Measurements from ENCODE around the gene LINS1.

LINS1 gene

GRCh38 chr15:100553468-100553867, 48.5 kb downstream of the LINS1 start:
- DNase-seq = no peak

DNA sequence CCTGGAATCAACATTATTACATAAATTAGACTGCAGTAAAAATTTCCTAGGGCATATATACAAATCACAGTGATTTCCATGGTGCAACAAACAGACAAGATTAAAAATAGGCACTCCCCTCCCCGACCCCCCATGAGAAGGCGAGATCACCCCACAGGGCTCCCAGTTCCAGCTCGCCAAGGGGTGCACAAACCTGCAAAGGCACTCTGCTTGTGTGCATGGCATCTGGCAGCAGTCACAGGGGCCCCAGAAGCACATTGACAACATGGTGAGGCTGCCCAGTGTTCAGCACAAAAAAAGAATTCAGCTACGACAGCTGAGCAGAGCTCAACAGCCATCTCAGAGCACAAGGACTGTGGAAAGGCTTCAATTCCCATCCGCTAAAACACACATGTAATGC, 54.0 kb downstream of the LINS1 start:
- DNase-seq = no peak

- no peak for DNase-seq
Observed at GRCh38 chr15:100544946-100545345, 57.0 kb downstream of the LINS1 start.

DNA sequence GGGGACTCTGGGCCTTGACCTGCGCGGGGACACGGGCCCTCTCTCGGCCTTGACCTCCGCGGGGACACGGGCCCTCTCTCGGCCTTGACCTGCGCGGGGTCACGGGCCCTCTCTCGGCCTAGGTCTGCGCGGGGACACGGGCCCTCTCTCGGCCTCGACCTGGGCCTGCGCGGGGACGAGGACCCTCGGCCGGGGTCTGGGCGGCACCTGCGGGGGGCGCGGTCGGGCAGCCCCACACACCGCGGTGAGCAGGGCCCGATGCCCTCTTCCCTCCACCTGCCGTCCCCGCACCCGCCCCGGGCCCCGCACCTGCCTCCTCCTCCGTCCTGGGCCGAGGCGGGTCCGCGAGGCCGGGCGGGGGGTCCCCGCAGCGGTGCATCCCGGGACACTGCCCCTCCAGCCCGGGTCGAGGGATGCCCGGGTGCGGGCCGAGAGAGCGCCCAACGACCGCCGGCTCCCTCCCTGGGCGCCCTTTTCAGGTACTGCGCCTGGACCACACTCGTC, 57.6 kb downstream of the LINS1 start:
- DNase-seq = no peak

- DNase-seq = no peak
Observed at GRCh38 chr15:100542290-100542689, 59.7 kb downstream of the LINS1 start.

GRCh38 chr15:100537331-100537730, 64.7 kb downstream of the LINS1 start:
- DNase-seq = no peak

DNA sequence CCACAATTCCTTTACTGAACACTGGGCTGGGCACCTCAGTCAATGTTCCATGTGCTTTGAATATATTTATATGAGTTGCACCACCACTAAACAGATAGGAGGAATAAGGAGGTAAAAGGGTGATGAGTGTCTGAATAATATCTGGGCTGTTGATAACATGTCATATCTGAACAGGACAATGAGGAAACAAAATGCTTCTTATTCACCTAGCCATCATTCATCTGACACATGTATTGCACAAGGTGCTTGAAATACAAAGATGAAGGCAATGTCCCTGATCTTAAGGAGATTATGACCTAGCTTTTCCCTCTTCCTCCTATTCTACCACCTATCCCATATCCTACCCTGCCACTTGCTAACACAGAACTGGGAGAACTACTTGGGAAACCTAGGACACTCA, 65.3 kb downstream of the LINS1 start:
- no peak for DNase-seq

- no peak for DNase-seq
Observed at GRCh38 chr15:100533886-100534285, 68.1 kb downstream of the LINS1 start.

DNA sequence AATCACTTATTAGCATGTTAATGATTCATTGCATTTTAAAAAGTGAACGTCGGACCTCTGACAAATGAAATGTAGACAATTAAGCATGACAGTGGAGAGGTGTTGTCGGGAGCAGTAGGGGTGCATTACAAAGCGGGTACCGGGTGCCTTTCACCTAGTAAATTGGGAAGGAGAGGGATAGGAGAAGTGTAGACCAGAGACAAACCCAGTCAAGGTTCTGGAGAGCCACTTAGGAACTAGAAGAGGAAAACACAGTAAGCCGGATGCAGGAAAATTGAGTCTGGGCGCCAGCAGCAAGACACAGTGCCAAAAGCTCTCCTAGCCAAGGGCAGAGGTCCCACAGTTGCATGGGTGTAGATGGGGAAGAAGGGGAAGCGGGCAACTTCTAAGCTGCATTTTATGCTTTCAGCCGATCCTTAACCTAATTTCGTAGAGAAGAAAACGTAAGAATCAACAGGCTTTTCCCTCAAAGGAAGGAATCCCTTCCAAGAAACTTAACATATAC, 70.1 kb downstream of the LINS1 start:
- DNase-seq = no peak

- no peak for DNase-seq
Observed at GRCh38 chr15:100531204-100531603, 70.8 kb downstream of the LINS1 start.

DNA sequence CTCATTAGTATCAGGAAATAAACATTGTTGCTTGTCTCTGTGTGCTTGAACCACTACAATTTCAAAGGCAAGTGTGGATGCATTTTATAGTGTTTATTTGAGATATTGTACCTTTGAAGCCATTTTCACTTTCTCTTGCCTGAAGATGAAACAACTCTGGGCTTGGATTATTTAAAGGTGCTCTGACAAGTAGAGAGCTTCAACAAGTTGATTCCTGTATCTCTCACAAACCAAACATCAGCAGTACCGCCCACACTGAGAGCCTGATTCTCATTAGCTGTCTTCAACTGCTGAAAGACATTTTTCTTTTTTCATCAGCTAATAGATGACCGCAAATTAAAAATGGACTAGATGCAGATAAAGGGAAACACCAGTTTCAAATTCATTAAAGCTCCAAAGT, 72.4 kb downstream of the LINS1 start:
- DNase-seq = no peak

DNA sequence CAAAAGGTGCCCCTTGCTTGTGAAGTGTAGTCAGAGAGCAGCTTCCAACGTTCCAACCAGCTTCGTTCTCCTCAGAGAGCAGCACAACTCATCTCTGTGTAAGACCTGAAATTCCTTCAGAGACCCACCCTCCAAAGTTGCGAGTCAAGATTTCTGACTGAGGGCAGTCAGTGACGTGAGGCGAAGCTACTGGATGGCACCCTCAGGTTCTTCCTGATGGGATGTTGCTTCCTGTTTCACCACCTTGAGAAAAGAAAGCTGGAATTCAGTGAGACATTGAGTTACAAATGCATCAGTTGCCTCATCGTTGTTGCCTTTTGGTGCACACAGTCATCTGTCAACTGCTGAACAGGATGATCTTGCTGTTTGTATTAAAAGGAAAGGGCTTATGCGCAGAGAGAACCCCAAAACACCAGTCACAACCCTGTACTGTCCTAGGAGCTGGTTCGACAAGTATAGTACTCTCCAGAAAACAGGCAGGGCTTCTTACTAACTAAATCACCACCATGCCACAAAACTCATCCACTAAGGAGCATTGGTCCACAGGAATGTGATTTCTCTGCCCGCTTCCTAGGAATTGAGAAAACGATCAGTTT, 73.1 kb downstream of the LINS1 start, which contains the start of gene CERS3:
Gene CERS3 (minus strand): TSS at position 118 of the 596 bp plus-strand sequence. CDS start 27,101 bp downstream, outside the sequence.
- DNase-seq = no peak

DNA sequence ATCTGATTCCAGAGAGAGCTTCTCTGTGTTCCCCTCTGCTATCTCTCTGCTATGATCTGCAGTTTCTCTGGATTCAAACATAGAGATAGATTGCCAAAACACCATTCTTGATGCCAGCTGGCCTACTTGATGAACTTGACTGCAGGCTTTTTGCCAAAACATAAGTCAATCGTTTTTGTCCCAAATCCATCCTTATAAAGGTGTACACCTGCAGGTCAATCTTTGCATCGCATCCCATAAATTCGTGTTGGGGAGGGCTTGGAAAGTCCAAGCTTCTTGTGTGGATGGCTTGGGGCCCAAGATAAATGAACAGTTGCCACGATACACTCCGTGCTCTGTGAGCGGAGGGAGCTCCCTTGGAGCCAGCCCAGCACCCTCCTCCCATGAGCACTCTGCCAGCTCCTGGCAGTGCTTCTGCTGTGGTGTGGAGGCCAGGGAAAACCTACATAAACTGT, 75.9 kb downstream of the LINS1 start:
- no peak for DNase-seq

GRCh38 chr15:100525436-100525835, 76.5 kb downstream of the LINS1 start:
- no peak for DNase-seq

DNA sequence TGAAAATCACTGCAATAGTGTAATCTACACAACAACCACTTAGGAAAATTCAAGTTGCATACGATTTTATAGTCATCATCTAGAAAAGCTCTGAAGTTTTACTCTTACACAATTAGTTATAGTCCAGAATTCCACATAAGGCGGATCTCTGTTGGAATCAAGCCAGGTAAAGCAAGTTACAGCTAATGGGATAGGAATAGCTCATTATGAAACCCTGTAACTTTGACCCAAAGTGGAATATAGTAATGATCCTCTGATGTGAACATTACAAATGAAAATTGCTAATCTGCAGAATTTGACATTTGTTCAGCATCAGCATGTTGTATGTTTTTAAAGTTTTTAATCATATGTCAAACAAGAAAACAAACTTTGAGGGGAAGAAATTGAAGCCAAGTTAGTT, 77.7 kb downstream of the LINS1 start:
- DNase-seq = no peak

GRCh38 chr15:100521907-100522306, 80.1 kb downstream of the LINS1 start:
- DNase-seq = no peak

- DNase-seq = no peak
Observed at GRCh38 chr15:100520132-100520921, 81.7 kb downstream of the LINS1 start.

DNA sequence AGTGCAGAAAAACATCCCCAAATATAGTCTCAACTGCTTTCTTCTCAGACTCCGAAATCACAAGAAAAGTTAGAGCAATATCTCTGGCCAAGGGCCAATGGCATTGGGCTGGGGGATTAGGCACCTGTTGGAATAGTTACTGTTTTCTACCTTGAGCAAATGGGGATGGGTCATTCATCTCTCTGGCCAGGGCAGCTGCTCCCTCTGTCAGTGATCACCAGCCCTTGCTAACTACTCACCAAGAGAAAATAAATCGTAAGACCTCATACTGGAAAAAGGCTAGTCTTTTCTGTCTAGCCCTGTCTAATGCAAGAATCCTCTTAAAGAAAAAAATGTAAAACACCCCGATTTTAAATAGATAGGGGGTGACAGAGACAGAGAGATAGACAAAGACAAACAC, 84.1 kb downstream of the LINS1 start:
- DNase-seq = no peak

Data from stimulated activated naive CD4-positive, alpha-beta T cell treated with Interleukin-2 at 50 U/mL for 16 hours (primary cell).